Measurements from ENCODE around the gene LGI4.

- no peak for TF ChIP-seq CTCF (IDR thresholded peaks at IDR 0.05)
- no peak for TF ChIP-seq POLR2A (IDR thresholded peaks at IDR 0.05)
Observed at GRCh38 chr19:35095667-35096368, 39.0 kb downstream of the LGI4 start.

Measured in sigmoid colon (tissue), 3 donors.